Iris pigment epithelial cell (primary cell): ENCODE data around the gene DLG2.
"Not testable (repeated sequence)": the region's sequence is repeated elsewhere in the genome, so short reads cannot be mapped to it uniquely, and the experiment has no call there.

Experiments
- DNase-seq: peaks from one replicate; pipeline ENCODE4 v3.0.0-alpha.2; 2011; ENCODE audit warnings: low read depth

DLG2 gene

GRCh38 chr11:84383576-84383975 lies 1243.6 kb downstream of the DLG2 start:
- DNase-seq = peak; percentile 41

DNA sequence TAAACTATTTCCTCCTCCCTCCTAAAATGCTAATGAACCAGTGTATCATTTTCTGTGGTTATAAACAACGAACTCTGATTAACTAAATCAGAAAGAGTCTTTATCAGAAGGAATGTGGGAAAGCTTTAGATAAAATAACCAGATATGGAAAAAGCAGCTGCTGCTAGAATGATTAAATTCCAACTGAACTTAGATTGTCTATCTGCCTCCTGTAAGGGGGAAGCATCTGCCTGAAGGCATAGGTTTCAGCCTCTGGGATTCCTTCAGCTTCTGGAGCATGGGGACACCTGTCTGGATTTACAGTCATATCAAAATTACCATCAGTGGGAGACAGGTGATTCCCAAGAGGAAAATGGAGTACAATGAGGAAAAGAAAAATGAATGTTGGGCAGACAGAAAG lies 1245.5 kb downstream of the DLG2 start:
- no peak for DNase-seq

DNA sequence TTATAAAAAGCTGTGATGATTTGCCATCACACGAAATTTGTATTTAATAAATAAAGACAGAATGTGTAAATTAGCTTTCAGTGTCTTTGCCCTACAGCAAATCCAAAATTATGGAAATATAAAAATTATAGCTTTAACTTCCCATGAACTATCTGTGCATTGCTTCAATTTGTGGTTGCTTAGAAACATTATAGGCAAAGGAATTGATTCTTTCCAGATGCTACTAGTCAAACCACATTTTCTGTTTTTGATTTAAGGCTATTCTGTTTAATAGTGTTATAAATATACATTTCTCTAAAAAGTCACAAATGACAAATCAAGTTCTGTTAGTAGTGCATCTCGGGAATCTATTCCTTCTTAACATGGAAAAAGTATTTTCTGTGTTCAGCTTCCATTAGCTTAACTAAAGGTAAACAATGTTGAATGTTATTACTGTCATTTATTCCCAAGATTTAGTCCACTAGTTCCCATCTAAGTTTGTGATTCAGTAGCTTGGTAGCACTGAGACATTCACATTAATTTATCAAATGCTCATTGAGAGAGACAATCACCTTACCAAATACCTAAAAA lies 1254.7 kb downstream of the DLG2 start:
- DNase-seq = no peak

- DNase-seq = no peak
These were observed 1269.1 kb downstream of the DLG2 start for GRCh38 chr11:84358034-84358433.

DNA sequence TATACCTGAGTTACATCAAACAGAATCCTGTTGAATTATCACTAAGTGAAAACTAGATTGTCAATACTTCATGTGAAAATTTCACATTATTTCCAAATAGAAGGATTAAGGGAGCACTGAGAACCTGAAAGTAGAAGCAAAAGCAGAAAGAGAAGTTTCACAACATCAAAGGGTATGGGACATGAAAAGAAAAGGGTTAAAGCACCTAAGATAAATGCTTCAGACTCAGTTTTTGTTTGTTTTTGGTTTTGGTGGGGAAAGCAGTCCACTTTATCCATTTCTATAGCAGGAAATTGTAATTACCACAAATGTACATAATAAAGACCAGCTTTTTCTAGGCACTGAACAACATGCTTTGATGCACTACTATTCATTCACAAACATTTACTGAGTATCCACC lies 1271.2 kb downstream of the DLG2 start:
- no peak for DNase-seq

- DNase-seq = no peak
These were observed 1281.5 kb downstream of the DLG2 start for GRCh38 chr11:84345597-84345996.

DNA sequence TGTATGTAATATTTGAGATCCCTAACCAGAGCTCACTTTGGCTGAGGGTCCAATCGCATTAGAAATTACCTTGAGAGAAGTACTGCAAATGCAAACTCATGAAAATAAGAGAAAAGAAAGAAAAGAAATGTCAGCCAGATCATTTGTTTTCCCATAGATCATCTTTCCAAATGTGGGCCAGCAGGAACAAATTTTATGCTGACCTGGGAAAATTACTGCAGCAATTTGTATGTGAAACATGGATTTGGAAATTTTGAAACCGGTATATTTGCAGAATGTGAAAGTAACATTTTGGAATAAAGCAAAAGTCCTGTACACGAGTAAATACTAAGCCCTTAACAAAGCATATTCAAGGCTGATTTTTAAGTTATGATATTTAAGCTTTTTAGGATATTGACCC lies 1282.1 kb downstream of the DLG2 start:
- no peak for DNase-seq

DNA sequence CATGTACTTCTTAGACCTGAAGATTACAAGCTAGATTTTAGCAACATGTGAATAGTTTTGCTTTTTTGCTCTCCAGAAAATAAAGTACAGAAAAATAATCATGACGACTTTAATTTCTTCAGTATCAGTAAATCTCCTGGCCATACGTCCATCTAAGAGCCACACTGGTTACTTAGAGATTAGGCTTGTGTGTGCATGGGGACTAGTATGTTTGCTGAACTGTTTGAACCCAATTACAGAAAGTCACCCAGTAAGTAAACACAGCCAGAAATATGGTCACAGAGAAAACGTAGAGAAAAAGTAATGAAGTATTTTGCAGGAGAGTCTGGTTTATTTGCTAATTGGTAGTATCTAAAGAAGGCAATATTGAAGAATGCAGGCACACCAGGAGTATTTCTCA lies 1287.3 kb downstream of the DLG2 start:
- DNase-seq = no peak

DNA sequence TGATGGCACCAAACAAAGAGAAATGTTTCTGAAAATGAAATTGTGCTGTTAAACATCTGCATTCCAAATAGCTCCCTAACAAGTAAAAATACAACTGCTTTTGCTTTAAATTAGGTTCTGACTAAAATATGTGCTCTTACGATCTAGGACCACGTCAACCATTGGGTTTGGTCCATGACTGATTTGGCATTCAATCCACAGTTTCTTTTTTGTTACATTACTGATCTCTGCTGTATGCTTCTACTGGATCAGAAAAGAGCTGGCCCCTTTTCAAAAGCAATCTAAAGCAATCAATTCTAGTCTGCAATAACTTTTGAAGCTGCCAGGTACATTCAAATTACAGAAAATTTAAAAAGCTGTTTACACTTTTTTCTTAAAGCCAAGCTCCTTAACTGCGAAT lies 1293.9 kb downstream of the DLG2 start:
- no peak for DNase-seq

GRCh38 chr11:84322211-84322610 lies 1304.9 kb downstream of the DLG2 start:
- DNase-seq = no peak

- no peak for DNase-seq
These were observed 1307.3 kb downstream of the DLG2 start for GRCh38 chr11:84319863-84320262.

GRCh38 chr11:84316866-84317555 lies 1310.1 kb downstream of the DLG2 start:
- peak; percentile 73 for DNase-seq

DNA sequence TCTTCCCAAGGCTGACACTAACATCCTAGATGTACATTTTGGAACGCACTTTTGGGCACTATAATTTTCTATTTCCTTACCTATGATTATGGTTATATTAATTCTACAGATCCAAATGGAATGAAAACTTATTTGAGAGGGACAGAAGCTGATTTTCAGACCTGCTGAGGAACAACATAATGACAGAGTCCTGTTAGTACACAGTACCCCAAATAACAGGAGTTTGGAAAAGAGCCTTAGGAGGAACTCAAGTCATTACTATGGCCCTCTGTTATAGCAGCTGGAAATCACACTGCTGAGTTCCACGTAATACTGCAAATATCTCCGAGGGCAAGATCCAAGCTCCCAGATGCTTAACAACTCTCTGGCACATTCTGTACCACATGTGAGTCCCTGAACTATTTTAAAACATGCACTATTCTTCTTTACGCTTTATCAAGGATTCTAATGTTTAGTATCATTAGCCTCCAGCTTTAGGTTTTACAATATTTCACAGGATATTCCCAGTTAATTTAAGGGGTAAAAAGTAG lies 1313.2 kb downstream of the DLG2 start:
- no peak for DNase-seq

DNA sequence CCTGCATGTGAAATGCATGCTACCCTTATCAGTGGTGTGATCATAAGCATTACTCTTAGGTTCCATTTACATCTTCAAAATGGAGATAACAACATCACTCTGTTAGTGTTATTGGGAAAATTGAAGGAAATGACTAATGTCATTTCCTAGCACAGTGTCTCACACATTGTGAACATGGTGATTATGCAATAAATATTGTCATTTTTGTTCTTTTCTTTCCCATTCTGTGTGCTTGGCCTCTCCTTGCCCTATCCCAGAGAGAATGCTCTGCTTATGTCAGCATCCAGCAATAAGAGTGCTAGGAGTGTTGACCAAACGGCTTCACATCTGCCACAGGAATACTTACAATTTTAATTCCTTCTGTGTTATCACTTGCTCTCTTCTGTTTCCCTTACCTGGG lies 1316.9 kb downstream of the DLG2 start:
- DNase-seq = no peak

- not testable (repeated sequence) for DNase-seq
These were observed 1318.7 kb downstream of the DLG2 start for GRCh38 chr11:84308491-84308890.

DNA sequence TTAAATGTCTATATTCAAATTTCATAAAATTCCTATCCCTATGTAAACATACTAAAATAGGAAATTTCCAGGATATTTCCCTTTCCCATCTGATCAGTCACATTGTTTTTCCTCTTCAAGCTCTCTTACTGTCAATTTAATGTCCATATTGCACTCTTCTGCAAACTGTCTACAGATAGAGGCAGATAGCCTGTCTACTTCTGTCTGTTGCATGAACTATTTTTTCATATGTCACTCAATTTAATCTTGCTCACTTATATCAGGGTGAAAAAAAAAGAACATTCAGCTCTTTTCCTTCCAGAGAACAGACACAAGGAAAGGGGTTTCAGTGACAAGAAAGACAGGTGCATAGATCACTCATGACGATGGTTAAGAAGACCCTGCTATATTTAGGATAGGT lies 1327.1 kb downstream of the DLG2 start:
- no peak for DNase-seq

- no peak for DNase-seq
These were observed 1329.6 kb downstream of the DLG2 start for GRCh38 chr11:84297570-84297969.

DNA sequence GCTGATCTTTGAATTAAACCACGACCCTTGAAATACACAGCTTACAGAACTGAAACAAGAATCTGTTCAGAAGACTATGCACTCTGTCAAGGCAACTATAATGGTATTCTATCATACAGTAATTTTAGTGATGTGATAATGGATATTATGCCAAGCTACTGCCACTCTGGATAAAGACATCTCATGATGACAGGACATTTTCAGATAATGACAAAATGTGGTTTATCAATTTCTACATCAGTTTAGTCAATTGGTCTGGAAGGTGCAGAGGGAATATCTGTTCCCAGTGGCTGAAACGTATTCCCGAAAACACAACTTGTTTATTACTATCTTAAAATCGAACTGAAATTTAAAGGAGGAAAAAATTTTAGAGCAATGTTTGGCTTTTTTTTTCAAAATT lies 1331.3 kb downstream of the DLG2 start:
- DNase-seq = no peak

DNA sequence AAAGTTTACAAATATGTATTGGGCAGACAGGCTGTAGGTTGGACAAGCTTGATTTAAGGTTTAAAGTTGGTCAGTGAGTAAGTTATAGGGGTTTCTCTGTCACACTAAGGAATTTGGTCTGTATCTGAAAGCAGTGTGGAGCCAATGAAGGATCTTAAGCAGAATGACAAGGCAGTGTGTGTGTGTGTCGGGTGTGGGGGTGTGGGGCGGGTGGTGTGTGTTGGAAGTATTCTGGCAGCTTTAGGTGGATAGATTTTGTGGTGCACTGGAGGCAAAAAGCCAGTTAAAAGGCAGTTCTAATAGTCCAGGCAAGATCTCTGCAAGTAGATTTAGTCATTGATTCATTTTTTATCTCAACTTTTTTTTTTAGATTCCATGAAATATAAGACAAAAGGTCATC lies 1334.2 kb downstream of the DLG2 start:
- no peak for DNase-seq

DNA sequence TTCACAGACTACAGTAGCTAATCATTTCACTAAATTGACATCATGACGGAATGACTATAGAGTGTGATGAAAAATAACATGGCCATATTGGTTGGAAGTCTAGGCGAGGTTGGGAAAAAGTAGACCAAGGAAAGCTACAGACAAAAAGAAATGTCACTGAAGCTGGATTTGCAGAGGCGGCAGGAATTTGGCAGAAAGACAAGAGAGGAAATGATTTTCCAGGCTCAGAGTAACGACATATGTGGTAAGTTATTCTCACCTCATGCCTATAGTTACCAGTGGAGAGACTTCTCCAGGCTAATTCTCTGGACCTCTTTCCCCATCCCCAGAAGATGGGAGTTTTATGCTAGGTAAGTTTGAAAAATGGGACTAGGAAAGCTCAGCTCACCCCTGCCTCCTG lies 1335.1 kb downstream of the DLG2 start:
- DNase-seq = peak; percentile 50

DNA sequence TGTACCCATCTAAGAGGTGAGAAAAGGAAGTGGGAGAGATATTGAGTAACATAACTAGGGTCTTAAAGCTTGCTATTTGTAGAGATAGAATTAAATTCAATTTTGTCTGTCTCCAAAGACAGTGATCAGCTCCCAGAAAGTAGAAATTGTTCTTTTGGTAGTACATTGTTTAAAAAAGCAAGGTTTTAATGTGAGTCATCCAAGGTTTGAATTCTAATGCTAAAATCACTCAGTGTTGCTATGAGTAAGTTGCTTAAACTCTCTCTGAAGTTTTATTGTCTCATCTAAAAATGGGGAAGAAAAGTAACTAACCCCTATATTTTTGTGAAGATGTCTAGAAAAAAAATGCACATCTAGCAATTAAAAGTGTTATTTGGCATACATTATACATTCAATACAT lies 1336.5 kb downstream of the DLG2 start:
- peak; percentile 64 for DNase-seq

DNA sequence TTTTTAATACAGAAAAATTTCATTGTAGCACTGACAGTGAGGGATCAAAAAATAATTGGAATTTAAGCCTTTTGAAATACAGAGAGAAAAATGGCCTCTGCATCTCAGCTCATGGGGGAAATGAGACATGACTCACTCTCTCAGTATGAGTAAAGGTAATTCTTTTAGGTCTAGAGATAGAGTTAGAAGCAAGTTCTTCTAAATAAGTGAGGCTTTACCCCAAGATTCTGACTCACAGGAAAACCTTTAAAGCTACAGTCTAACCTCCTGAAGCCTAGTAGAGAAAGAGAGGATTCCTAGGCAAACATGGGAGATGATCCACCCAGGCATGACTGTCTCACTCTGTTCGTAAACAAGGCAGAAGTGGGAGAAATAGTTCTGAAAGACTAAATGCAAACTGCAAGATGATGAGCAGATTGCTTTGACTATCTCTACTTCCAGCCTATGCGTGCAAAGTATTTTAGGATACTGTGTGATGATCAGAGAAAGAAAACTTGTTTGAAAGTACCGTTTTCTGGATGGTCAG lies 1337.7 kb downstream of the DLG2 start:
- peak; percentile 87 for DNase-seq

GRCh38 chr11:84273541-84273940 lies 1353.6 kb downstream of the DLG2 start:
- no peak for DNase-seq

GRCh38 chr11:84270466-84270865 lies 1356.7 kb downstream of the DLG2 start:
- no peak for DNase-seq
